H9 (cell line): ENCODE measurements around the gene NTSR1. TPM values are rescaled to one million over a fixed set of nuclear protein-coding genes. Genes with fewer than 3 reads are reported as not detected.

Experiments used
- DNase-seq: peaks from one replicate; pipeline ENCODE4 v3.0.0-alpha.2; 2017
- H2AFZ ChIP-seq: one replicate; pipeline ENCODE4 v1.6.1; 2013; ENCODE audit warnings: mild to moderate bottlenecking, low read length, control low read depth, moderate library complexity
- H2AK5ac ChIP-seq: 2 replicates; pipeline ENCODE4 v1.6.1; 2013; ENCODE audit warnings: low read length, control low read depth, mixed read lengths; ENCODE audit not compliant: insufficient read length
- H2BK120ac ChIP-seq: one replicate; pipeline ENCODE4 v1.6.1; 2013; ENCODE audit warnings: low read depth, mild to moderate bottlenecking, low read length, control low read depth, inconsistent platforms; ENCODE audit not compliant: poor library complexity, severe bottlenecking
- H2BK12ac ChIP-seq: 2 replicates; pipeline ENCODE4 v1.6.1; 2013; ENCODE audit warnings: low read length, control low read depth, mixed read lengths, low read depth; ENCODE audit not compliant: insufficient read length
- H2BK15ac ChIP-seq: 2 replicates; pipeline ENCODE4 v1.6.1; 2013; ENCODE audit warnings: low read depth, low read length, control low read depth
- H2BK20ac ChIP-seq: one replicate; pipeline ENCODE4 v1.6.1; 2013; ENCODE audit warnings: low read depth, mild to moderate bottlenecking, low read length, control low read depth, inconsistent platforms; ENCODE audit not compliant: poor library complexity, severe bottlenecking
- H2BK5ac ChIP-seq: 2 replicates; pipeline ENCODE4 v1.6.1; 2013; ENCODE audit warnings: low read length, control low read depth, mixed read lengths; ENCODE audit not compliant: insufficient read length
- H3K14ac ChIP-seq: 2 replicates; pipeline ENCODE4 v1.6.1; 2013; ENCODE audit warnings: low read length, control low read depth; ENCODE audit not compliant: insufficient read depth
- H3K18ac ChIP-seq: 2 replicates; pipeline ENCODE4 v1.6.1; 2013; ENCODE audit warnings: low read depth, mild to moderate bottlenecking, mixed read lengths, low read length, control low read depth; ENCODE audit not compliant: insufficient read length
- H3K23ac ChIP-seq: 2 replicates; pipeline ENCODE4 v1.6.1; 2013; ENCODE audit warnings: low read length, control low read depth, mixed read lengths, low read depth; ENCODE audit not compliant: insufficient read length
- H3K23me2 ChIP-seq: 2 replicates; pipeline ENCODE4 v1.6.1; 2013; ENCODE audit warnings: low read depth, mild to moderate bottlenecking, mixed read lengths, low read length, control low read depth; ENCODE audit not compliant: insufficient read length, poor library complexity, severe bottlenecking
- H3K27ac ChIP-seq: 2 replicates; pipeline ENCODE4 v1.5.1; 2013; ENCODE audit warnings: low read length, control low read depth, mixed read lengths, low read depth; ENCODE audit not compliant: insufficient read length
- H3K27me3 ChIP-seq: 2 replicates; pipeline ENCODE4 v1.6.1; 2013; ENCODE audit warnings: low read length, control low read depth, inconsistent platforms; ENCODE audit not compliant: insufficient read depth
- H3K4ac ChIP-seq: 2 replicates; pipeline ENCODE4 v1.6.1; 2013; ENCODE audit warnings: low read depth, mild to moderate bottlenecking, control low read depth, inconsistent platforms, low read length, moderate library complexity
- H3K4me1 ChIP-seq: 2 replicates; pipeline ENCODE4 v1.6.1; 2013; ENCODE audit warnings: low read length, control low read depth, inconsistent platforms; ENCODE audit not compliant: insufficient read depth
- H3K4me2 ChIP-seq: 2 replicates; pipeline ENCODE4 v1.6.1; 2013; ENCODE audit warnings: low read length, control low read depth, mixed read lengths; ENCODE audit not compliant: insufficient read length, insufficient read depth
- H3K56ac ChIP-seq: 2 replicates; pipeline ENCODE4 v1.6.1; 2013; ENCODE audit warnings: low read depth, mild to moderate bottlenecking, mixed read lengths, low read length, control low read depth; ENCODE audit not compliant: insufficient read length
- H3K79me1 ChIP-seq: 2 replicates; pipeline ENCODE4 v1.6.1; 2013; ENCODE audit warnings: low read depth, mild to moderate bottlenecking, moderate library complexity, low read length, control low read depth, inconsistent platforms; ENCODE audit not compliant: insufficient read depth, poor library complexity, severe bottlenecking
- H3K79me2 ChIP-seq: 2 replicates; pipeline ENCODE4 v1.6.1; 2013; ENCODE audit warnings: low read length, control low read depth, inconsistent platforms; ENCODE audit not compliant: insufficient read depth
- H3K9ac ChIP-seq: 2 replicates; pipeline ENCODE4 v1.6.1; 2013; ENCODE audit warnings: low read length, control low read depth, mixed read lengths; ENCODE audit not compliant: insufficient read length; ENCODE audit errors: extremely low read depth
- H3K9me3 ChIP-seq: one replicate; pipeline ENCODE4 v1.6.1; 2013; ENCODE audit warnings: low read depth, low read length, inconsistent platforms; ENCODE audit not compliant: control insufficient read depth
- H3T11ph ChIP-seq: one replicate; pipeline ENCODE4 v1.6.1; 2013; ENCODE audit warnings: mild to moderate bottlenecking, low read length, control low read depth, inconsistent platforms
- H4K20me1 ChIP-seq: one replicate; pipeline ENCODE4 v1.6.1; 2013; ENCODE audit not compliant: control insufficient read depth, insufficient read length, insufficient read depth
- H4K5ac ChIP-seq: 2 replicates; pipeline ENCODE4 v1.6.1; 2013; ENCODE audit warnings: low read depth, mild to moderate bottlenecking, mixed read lengths, low read length, control low read depth; ENCODE audit not compliant: insufficient read length
- H4K8ac ChIP-seq: replicated peaks from 2 replicates; pipeline ENCODE4 v1.6.1; 2013; ENCODE audit warnings: low read length, control low read depth, mixed read lengths, low read depth; ENCODE audit not compliant: insufficient read length
- H4K91ac ChIP-seq: 2 replicates; pipeline ENCODE4 v1.6.1; 2013; ENCODE audit warnings: low read depth, mild to moderate bottlenecking, moderate library complexity, mixed read lengths, low read length, control low read depth; ENCODE audit not compliant: insufficient read length
- H3K27ac Mint-ChIP-seq, 3 experiments: 2 replicates in 2 of 3; 3 replicates in 1 of 3; pipeline ENCODE4 v1.8.0; 2020 to 2021; ENCODE audit warnings: mixed read lengths in 3 of 3, mild to moderate bottlenecking in 1 of 3, moderate library complexity in 1 of 3
- H3K27me3 Mint-ChIP-seq: 2 replicates; pipeline ENCODE4 v1.8.0; 2021; ENCODE audit warnings: low read depth, mild to moderate bottlenecking, moderate library complexity, mixed read lengths
- H3K36me3 Mint-ChIP-seq, 3 experiments: 2 replicates in 2 of 3; 3 replicates in 1 of 3; pipeline ENCODE4 v1.8.0; 2020 to 2021; ENCODE audit warnings: low read depth in 3 of 3, mixed read lengths in 3 of 3; ENCODE audit not compliant: insufficient read depth in 1 of 3
- H3K4me1 Mint-ChIP-seq, 2 experiments: 2 replicates each; pipeline ENCODE4 v1.8.0; 2020; ENCODE audit warnings: mixed read lengths in 2 of 2
- H3K4me3 Mint-ChIP-seq, 2 experiments: 2 replicates in 1 of 2; 3 replicates in 1 of 2; pipeline ENCODE4 v1.8.0; 2020 to 2021; ENCODE audit warnings: mild to moderate bottlenecking in 2 of 2, mixed read lengths in 2 of 2, moderate library complexity in 1 of 2
- H3K9me3 Mint-ChIP-seq, 2 experiments: 2 replicates in 1 of 2; 3 replicates in 1 of 2; pipeline ENCODE4 v1.8.0; 2020; ENCODE audit warnings: mild to moderate bottlenecking in 2 of 2, mixed read lengths in 2 of 2, moderate library complexity in 1 of 2
- WGBS: extraction: QIAGEN DNeasy Blood & Tissue Kit; methylation state at CpG from one replicate; pipeline ENCODE4 v1.1.7; 2013; ENCODE audit warnings: missing lambda C conversion rate, low lambda C conversion rate, mixed read lengths; ENCODE audit not compliant: insufficient read length; ENCODE audit errors: extremely low coverage; 5-methylcytosine and 5-hydroxymethylcytosine counted together
- total RNA-seq: library from RNA; stranded (reverse); gene quantifications from 2 replicates; pipeline ENCODE4 v1.2.1, GENCODE V29; 2021
- TF ChIP-seq, protein P1 (sequence below): fragments of 200-600 bp; sonication (generic); conservative IDR thresholded peaks from 3 replicates; pipeline ENCODE4 v1.8.0; 2021; ENCODE audit warnings: antibody characterized with exemption, mild to moderate bottlenecking

NTSR1 gene
- total RNA-seq, 1 experiment from 2014 or later, result 0.11 TPM

DNA sequence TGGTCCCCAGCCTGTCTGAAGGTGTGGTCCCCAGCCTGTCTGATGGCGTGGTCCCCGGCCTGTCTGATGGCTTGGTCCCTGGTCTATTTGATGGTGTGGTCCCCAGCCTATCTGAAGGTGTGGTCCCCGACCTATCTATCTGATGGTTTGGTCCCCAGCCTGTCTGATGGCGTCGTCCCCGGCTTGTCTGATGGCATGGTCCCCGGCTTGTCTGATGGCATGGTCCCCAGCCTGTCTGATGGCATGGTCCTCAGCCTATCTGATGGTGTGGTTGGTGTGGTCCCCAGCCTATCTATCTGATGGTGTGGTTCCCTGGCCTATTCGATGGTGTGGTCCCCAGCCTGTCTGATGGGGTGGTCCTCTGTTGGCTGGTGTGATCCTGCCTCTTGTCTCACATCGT lies 69.4 kb downstream of the NTSR1 start:
- Histone ChIP-seq H2BK120ac (no peak overlapping the region), H2BK20ac (no peak overlapping the region), H3K23ac (no peak overlapping the region), H4K8ac (no peak overlapping the region), H3K9me3 (no peaks in the 10 kb centered on the region), H3K23me2 (no peaks in the 10 kb centered on the region), H2AK5ac (no peak overlapping the region), H3K27ac (no peak overlapping the region), H2AFZ (no peak overlapping the region), H3K14ac (no peak overlapping the region), H3K56ac (no peak overlapping the region), H2BK15ac (no peak overlapping the region), H2BK5ac (no peak overlapping the region), H3K4me1 (peaks cover 3% of the 10 kb centered on the region; the same call in 1 of the 2 replicates), H3K9ac (no peak overlapping the region), H3K4me2 (no peak overlapping the region), H3T11ph (no peak overlapping the region), H3K79me1 (no peaks in the 10 kb centered on the region), H3K27me3 (no peaks in the 10 kb centered on the region), H4K20me1 (no peaks in the 10 kb centered on the region), H3K79me2 (no peaks in the 10 kb centered on the region), H4K91ac (no peak overlapping the region), H3K4ac (no peak overlapping the region), H3K18ac (no peak overlapping the region), H2BK12ac (no peak overlapping the region), H4K5ac (no peak overlapping the region)
- WGBS, result no CpG with 5 or more reads among the region's 9 CpGs
- no peak for DNase-seq
- H3K27me3 Mint-ChIP-seq, result peaks cover 6% of the 10 kb centered on the region
- TF ChIP-seq, protein P1, sequence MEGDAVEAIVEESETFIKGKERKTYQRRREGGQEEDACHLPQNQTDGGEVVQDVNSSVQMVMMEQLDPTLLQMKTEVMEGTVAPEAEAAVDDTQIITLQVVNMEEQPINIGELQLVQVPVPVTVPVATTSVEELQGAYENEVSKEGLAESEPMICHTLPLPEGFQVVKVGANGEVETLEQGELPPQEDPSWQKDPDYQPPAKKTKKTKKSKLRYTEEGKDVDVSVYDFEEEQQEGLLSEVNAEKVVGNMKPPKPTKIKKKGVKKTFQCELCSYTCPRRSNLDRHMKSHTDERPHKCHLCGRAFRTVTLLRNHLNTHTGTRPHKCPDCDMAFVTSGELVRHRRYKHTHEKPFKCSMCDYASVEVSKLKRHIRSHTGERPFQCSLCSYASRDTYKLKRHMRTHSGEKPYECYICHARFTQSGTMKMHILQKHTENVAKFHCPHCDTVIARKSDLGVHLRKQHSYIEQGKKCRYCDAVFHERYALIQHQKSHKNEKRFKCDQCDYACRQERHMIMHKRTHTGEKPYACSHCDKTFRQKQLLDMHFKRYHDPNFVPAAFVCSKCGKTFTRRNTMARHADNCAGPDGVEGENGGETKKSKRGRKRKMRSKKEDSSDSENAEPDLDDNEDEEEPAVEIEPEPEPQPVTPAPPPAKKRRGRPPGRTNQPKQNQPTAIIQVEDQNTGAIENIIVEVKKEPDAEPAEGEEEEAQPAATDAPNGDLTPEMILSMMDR, result no peak
- H3K27ac Mint-ChIP-seq, result no peak overlapping the region
- no peak overlapping the region for H3K4me3 Mint-ChIP-seq
- no peaks in the 10 kb centered on the region; a peak in 1 of 5 replicates for H3K9me3 Mint-ChIP-seq
- H3K4me1 Mint-ChIP-seq, result peaks cover 6 to 17% of the 10 kb centered on the region in 2 experiments
- H3K36me3 Mint-ChIP-seq, result no peaks in the 10 kb centered on the region; a peak in 1 of 7 replicates
